RWPE1 (cell line): Measurements from ENCODE around the gene PSMA8.

Experiments
- CTCF ChIA-PET: fragments of 350-600 bp; sonication (Branson Sonifier 250); formaldehyde crosslinking; extraction: SDS; loops from one replicate; lab custom pipeline; 2021; lab: Yijun Ruan, JAX
- POLR2A ChIA-PET: fragments of 400-600 bp; formaldehyde crosslinking; extraction: SDS; loops from one replicate; lab custom pipeline; 2020; ENCODE audit warnings: antibody characterized with exemption; ENCODE audit not compliant: low non-redundant PET; lab: Yijun Ruan, JAX
- DNase-seq: peaks from one replicate; pipeline ENCODE4 v3.0.0; 2012; ENCODE audit warnings: low spot score
- H3K27ac ChIP-seq: fragments of 450-650 bp; 2 replicates; pipeline ENCODE4 v1.5.1; 2017
- TF ChIP-seq, protein P1 (sequence below): fragments of 450-650 bp; conservative IDR thresholded peaks from 2 replicates; pipeline ENCODE4 v1.5.1; 2017; ENCODE audit warnings: low read depth, mild to moderate bottlenecking

PSMA8 gene

GRCh38 chr18:26090130-26091046 lies 43.3 kb upstream of the PSMA8 start, which contains the start of gene SS18:
SS18 (minus strand) TSS chr18:26090613; CDS start chr18:26090569, 44 bp downstream.
- H3K27ac ChIP-seq = peak within 1 kb of the TSS; percentile 96
- TF ChIP-seq, protein P1, sequence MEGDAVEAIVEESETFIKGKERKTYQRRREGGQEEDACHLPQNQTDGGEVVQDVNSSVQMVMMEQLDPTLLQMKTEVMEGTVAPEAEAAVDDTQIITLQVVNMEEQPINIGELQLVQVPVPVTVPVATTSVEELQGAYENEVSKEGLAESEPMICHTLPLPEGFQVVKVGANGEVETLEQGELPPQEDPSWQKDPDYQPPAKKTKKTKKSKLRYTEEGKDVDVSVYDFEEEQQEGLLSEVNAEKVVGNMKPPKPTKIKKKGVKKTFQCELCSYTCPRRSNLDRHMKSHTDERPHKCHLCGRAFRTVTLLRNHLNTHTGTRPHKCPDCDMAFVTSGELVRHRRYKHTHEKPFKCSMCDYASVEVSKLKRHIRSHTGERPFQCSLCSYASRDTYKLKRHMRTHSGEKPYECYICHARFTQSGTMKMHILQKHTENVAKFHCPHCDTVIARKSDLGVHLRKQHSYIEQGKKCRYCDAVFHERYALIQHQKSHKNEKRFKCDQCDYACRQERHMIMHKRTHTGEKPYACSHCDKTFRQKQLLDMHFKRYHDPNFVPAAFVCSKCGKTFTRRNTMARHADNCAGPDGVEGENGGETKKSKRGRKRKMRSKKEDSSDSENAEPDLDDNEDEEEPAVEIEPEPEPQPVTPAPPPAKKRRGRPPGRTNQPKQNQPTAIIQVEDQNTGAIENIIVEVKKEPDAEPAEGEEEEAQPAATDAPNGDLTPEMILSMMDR = no peak
- POLR2A ChIA-PET = no interaction called here
- CTCF ChIA-PET = no interaction called here
- DNase-seq = peak; percentile 86

DNA sequence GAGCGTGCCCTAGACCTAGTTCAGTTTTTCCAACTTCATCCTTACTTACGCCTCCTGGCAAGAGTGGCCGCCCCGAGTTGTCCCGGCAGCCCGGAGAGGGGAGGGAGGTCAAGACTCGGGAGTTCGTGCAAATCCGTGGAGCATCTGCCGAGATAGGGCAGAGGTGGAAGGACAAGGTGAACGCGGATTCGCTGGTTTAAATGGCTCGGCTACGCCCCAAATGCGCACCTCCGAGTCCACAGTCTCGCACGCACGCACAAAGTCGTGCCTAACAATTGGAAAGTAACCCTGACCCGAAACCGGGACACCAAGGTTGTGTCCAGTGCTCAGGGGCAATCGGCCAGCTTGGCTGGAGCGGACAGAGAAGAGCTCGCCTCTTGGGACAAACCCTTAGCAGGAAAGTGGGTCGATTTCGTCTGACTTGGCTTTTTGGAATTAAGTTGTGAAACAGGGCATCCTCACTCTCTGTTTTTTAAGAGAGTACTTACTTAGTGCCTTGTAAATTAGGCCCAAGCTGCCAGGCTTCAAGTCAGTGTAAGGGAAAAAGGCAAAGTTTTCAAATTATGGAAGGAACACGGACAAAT lies 42.5 kb upstream of the PSMA8 start:
- H3K27ac ChIP-seq = peak overlapping the region; percentile 96

GRCh38 chr18:26096852-26097251 lies 36.8 kb upstream of the PSMA8 start:
- TF ChIP-seq, protein P1 = no peak
- ChIA-PET CTCF (no interaction called here), POLR2A (no interaction called here)
- no peak for DNase-seq
- H3K27ac ChIP-seq = no peak overlapping the region

More for the DNA sequence above, 42.5 kb upstream of the PSMA8 start:
- POLR2A ChIA-PET = no interaction called here
- CTCF ChIA-PET = no interaction called here
- TF ChIP-seq, protein P1 = no peak
- peak; percentile 46 for DNase-seq

DNA sequence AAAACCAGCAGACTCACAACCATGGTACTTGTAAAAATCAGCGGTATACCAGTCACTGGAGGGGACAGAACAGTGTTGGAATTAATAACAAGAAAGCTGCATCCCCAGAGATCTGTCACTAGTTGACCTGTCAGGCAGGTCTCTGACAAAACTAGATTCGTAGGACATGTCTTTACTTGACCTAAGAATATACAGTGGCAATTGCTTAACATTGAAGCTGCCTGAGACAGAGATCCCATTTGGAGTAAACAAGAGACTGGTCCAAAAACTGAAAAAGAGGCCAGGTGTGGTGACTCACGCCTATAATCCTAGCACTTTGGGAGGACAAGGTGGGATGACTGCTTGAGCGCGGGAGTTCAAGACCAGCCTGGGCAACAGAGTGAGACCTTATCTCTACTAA lies 36.1 kb upstream of the PSMA8 start:
- ChIA-PET POLR2A (no interaction called here), CTCF (interaction anchor here (0.5 to 0.7 kb wide), 2 partner anchors 12 to 20 kb away, joined by 3 to 5 read pairs; no protein-coding TSS in a partner anchor)
- TF ChIP-seq, protein P1 = no peak
- DNase-seq = peak; percentile 14
- H3K27ac ChIP-seq = no peak overlapping the region

DNA sequence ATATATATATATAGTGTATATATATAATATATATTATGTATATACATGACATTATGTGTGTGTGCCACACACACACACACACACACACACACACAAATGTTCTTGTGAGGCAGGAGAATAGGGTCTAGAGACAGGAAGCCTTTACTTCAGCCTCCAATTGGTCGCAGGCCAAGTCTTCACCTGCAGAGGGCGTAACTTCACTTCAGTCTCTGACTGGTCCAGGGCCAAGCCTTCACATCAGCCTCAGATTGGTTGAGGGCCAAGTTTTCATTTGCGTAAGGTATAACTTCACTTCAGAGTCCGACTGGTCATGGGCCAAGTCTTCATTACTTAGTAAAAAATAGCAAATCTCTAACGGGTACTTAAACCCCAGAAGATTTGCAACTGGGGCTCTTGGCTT lies 30.1 kb upstream of the PSMA8 start:
- no peak overlapping the region for H3K27ac ChIP-seq
- ChIA-PET CTCF (no interaction called here), POLR2A (no interaction called here)
- TF ChIP-seq, protein P1 = no peak
- no peak for DNase-seq

- CTCF ChIA-PET = no interaction called here
- no peak overlapping the region for H3K27ac ChIP-seq
- POLR2A ChIA-PET = no interaction called here
- TF ChIP-seq, protein P1 = no peak
- DNase-seq = no peak
Measured at GRCh38 chr18:26104035-26104434, 29.6 kb upstream of the PSMA8 start.
